Body of pancreas (tissue), 4 donors: ENCODE data around the gene MOSMO. TPM values are rescaled to one million over a fixed set of nuclear protein-coding genes. Genes with fewer than 3 reads are reported as not detected.

Experiments
- ATAC-seq: fragments of 150-250 bp; one replicate; pipeline ENCODE4 v1.9.1; 2016
- DNase-seq, 4 donors: peaks; one replicate each; pipeline ENCODE4 v3.0.0-alpha.2; 2019
- H3K27ac ChIP-seq, 4 donors: fragments of 200-600 bp; sonication (generic); 1 replicate in 3 of 4; 2 replicates in 1 of 4; pipeline versions ENCODE4 v1.5.1 to v1.6.1; 2016 to 2019; ENCODE audit warnings: mild to moderate bottlenecking in 1 of 4, mixed read lengths in 1 of 4, moderate library complexity in 1 of 4
- H3K27me3 ChIP-seq, 2 donors: fragments of 200-600 bp; sonication (generic); one replicate each; pipeline ENCODE4 v1.6.0; 2016; ENCODE audit warnings: mild to moderate bottlenecking in 1 of 2
- H3K36me3 ChIP-seq, 2 donors: fragments of 200-600 bp; sonication (generic); replicated peaks in 1 of 2; 2 replicates each; pipeline ENCODE4 v1.5.1; 2016; ENCODE audit warnings: low read depth in 2 of 2; ENCODE audit not compliant: insufficient read depth in 1 of 2
- H3K4me1 ChIP-seq: fragments of 200-600 bp; sonication (generic); one replicate; pipeline ENCODE4 v1.6.0; 2016
- H3K4me3 ChIP-seq, 2 donors: fragments of 200-600 bp; sonication (generic); 1 replicate in 1 of 2; 2 replicates in 1 of 2; pipeline ENCODE4 v1.5.1; 2016 to 2019
- H3K9me3 ChIP-seq, 3 donors: fragments of 200-600 bp; sonication (generic); 1 replicate in 2 of 3; 2 replicates in 1 of 3; pipeline ENCODE4 v1.5.1; 2016
- POLR2A ChIP-seq, 3 donors: fragments of 450-650 bp; IDR thresholded peaks; one replicate each; pipeline ENCODE4 v1.6.1; 2016; ENCODE audit warnings: antibody characterized with exemption in 3 of 3, mild to moderate bottlenecking in 2 of 3
- WGBS, 2 donors: methylation state at CpG; one replicate each; pipeline ENCODE4 v1.1.5; 2017; 5-methylcytosine and 5-hydroxymethylcytosine counted together
- intact Hi-C: fragments of 100-400 bp; cut with DNase I; formaldehyde crosslinking; loops from one replicate; pipeline ENCODE4 v1.15.1; 2023
- total RNA-seq, 2 donors: library from RNA; depleted of rRNA; stranded (reverse); fragments of >200 nt; gene quantifications; one replicate each; pipeline ENCODE4 v1.1.0, GENCODE V29; 2016
- TF ChIP-seq, protein P1 (sequence below), 7 experiments: fragments of 450-650 bp in 4 of 7; fragments of 200-600 bp in 3 of 7; sonication (generic) in 3 of 7; IDR thresholded peaks; one replicate each; pipeline ENCODE4 v1.5.1; 2016 to 2019; ENCODE audit warnings: antibody characterized with exemption in 7 of 7

The MOSMO gene
- total RNA-seq, 2 donors from 2014 or later: 3.6 to 13.2 TPM

DNA sequence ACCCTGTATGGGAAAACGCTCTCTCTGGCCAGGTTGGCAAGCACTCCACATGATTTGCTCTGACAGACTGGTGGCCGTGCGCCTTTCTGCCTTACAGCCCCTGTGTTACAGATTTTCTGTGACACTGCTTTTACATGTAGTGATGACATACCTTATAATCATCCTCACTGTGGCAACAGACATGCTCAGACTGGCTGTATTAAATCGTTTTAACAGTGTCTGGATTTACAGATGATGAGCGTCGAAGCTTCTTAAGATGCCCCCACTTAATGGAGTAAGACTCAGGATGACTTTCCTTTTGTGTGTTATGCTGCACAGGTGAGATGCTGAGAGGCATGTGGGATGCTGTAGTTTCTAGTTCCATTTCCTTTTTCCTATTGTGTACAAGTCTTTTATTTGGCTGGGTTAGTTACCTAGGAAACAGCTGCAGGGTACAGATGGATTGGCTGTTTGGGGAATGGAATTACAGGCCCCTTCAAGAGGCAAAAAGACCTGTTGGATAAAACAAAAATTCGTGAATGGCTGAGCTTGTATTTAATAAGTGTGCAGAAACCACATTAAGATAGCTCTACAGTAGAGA lies 63.5 kb downstream of the MOSMO start:
- intact Hi-C loops: no loop called here
- TF ChIP-seq, protein P1, sequence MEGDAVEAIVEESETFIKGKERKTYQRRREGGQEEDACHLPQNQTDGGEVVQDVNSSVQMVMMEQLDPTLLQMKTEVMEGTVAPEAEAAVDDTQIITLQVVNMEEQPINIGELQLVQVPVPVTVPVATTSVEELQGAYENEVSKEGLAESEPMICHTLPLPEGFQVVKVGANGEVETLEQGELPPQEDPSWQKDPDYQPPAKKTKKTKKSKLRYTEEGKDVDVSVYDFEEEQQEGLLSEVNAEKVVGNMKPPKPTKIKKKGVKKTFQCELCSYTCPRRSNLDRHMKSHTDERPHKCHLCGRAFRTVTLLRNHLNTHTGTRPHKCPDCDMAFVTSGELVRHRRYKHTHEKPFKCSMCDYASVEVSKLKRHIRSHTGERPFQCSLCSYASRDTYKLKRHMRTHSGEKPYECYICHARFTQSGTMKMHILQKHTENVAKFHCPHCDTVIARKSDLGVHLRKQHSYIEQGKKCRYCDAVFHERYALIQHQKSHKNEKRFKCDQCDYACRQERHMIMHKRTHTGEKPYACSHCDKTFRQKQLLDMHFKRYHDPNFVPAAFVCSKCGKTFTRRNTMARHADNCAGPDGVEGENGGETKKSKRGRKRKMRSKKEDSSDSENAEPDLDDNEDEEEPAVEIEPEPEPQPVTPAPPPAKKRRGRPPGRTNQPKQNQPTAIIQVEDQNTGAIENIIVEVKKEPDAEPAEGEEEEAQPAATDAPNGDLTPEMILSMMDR (IDR thresholded peaks at IDR 0.05): no peak
- no peak for TF ChIP-seq POLR2A (IDR thresholded peaks at IDR 0.05)
- WGBS, 2 donors: 75 to 79% methylated on average over 7 of the region's 7 CpGs

DNA sequence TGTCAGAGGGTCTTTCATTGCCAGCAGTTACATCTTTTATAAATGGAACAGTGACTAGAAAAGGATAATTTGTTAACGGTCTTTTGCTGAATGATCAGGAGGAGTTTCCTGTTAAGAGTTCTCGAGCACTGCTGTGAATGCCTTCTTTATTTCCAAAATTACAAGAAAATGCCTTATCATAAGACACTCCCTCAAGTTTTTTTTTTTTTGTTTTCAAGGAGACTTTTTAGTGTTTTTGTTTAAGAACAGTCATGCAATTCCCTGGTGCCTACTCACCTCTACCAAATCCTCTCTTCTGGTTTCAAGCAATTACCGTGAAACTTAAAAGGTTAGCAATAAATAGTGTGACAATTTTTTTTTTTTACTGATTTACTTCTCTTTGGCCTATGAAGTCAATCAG lies 65.4 kb downstream of the MOSMO start:
- TF ChIP-seq, protein P1 (IDR thresholded peaks at IDR 0.05): no peak
- no peak for TF ChIP-seq POLR2A (IDR thresholded peaks at IDR 0.05)
- no peak for ATAC-seq
- no peak overlapping the region for H3K27ac ChIP-seq
- no peaks in the 10 kb centered on the region for H3K4me1 ChIP-seq
- intact Hi-C loops: no loop called here
- no peaks in the 10 kb centered on the region for H3K36me3 ChIP-seq
- H3K27me3 ChIP-seq: no peaks in the 10 kb centered on the region
- no peaks in the 10 kb centered on the region for H3K9me3 ChIP-seq
- no peak overlapping the region for H3K4me3 ChIP-seq
- WGBS, 2 donors: 76 to 83% methylated on average over 3 of the region's 3 CpGs
- no peak for DNase-seq

More for the DNA sequence above, 63.5 kb downstream of the MOSMO start:
- no peak for DNase-seq
- no peaks in the 10 kb centered on the region for H3K36me3 ChIP-seq
- no peak overlapping the region for H3K4me3 ChIP-seq
- no peaks in the 10 kb centered on the region for H3K9me3 ChIP-seq
- H3K27ac ChIP-seq: peak overlapping the region in 2 of 4 donors; percentile 24 to 33
- no peaks in the 10 kb centered on the region for H3K4me1 ChIP-seq
- no peak for ATAC-seq
- H3K27me3 ChIP-seq: no peaks in the 10 kb centered on the region

DNA sequence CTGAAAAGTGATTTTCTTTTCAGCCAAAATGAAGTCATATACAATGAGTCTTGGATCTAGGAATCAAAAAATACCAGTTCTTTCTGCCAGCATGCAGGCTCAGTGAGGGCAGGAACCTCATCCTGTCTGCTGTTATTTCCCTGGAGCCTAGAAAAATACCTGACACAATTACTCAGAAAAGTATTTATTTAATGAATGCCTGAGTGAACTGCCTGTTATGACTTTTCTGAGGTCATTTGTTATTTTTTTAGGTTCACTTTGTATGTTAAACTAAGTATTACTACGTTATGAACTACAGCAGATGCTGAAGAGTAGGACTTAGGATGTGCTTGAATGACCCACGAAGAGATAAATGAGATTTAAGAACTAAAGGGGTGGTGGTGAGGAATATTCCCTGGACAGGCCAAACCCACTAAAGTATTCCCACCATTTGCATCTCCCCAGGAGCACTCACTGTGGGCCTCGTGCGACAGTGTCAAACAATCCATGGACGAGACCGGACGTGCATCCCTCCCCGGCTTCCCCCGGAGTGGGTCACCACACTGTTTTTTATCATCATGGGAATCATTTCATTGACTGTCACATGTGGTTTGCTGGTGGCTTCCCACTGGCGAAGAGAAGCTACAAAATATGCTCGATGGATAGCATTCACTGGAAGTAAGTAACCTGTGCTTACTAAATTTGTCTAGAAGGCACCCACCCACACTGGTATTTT lies 67.3 kb downstream of the MOSMO start:
- ATAC-seq (no peak), DNase-seq (no peak)
- Histone ChIP-seq H3K9me3 (no peaks in the 10 kb centered on the region), H3K27ac (no peak overlapping the region), H3K36me3 (no peaks in the 10 kb centered on the region), H3K4me1 (no peaks in the 10 kb centered on the region), H3K4me3 (no peak overlapping the region), H3K27me3 (no peaks in the 10 kb centered on the region)
- TF ChIP-seq, protein P1 (IDR thresholded peaks at IDR 0.05): no peak
- TF ChIP-seq POLR2A (IDR thresholded peaks at IDR 0.05): no peak
- 85 to 88% methylated on average over 11 of the region's 11 CpGs for WGBS, 2 donors
- intact Hi-C loops: loop anchor here (5.0 kb wide), 1 partner anchor 68 kb away; the partner anchor contains the start of gene MOSMO

DNA sequence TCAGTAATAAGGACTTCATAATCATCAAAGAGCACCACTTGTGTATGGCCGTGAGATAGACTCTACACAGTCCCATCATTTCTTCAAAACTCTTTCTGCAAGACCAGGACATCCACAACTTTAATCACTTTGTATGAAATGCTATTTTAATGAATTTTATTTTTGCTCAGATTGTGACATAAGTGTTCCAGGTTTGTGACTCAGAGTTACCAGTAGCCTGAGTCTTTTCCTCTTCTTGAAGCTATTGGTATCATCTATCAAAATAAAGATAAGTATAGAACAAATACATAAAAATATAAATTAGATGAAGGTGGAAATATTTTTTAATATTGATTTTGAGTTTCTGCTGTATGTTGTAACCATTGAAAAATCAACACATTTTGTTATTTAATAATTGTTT lies 67.9 kb downstream of the MOSMO start:
- no peaks in the 10 kb centered on the region for H3K27me3 ChIP-seq
- no peaks in the 10 kb centered on the region for H3K36me3 ChIP-seq
- 92 to 95% methylated on average over 1 of the region's 1 CpG for WGBS, 2 donors
- ATAC-seq (no peak), DNase-seq (no peak)
- H3K27ac ChIP-seq: no peak overlapping the region
- H3K9me3 ChIP-seq: no peaks in the 10 kb centered on the region
- no peak for TF ChIP-seq POLR2A (IDR thresholded peaks at IDR 0.05)
- TF ChIP-seq, protein P1 (IDR thresholded peaks at IDR 0.05): no peak
- no peak overlapping the region for H3K4me3 ChIP-seq
- intact Hi-C loops: loop anchor here (5.0 kb wide), 1 partner anchor 68 kb away; the partner anchor contains the start of gene MOSMO
- H3K4me1 ChIP-seq: no peaks in the 10 kb centered on the region
